Left kidney (tissue), 2 donors: Measurements from ENCODE around the gene NFILZ. TPM values are rescaled to one million over a fixed set of nuclear protein-coding genes. Genes with fewer than 3 reads are reported as not detected.

Source experiments
- DNase-seq: peaks from one replicate; pipeline ENCODE4 v3.0.0-alpha.2; 2013
- polyA plus RNA-seq: library from polyadenylated mRNA; unstranded; fragments of 120-200 nt; gene quantifications from one replicate; pipeline ENCODE4 v1.2.1, GENCODE V29; 2013; ENCODE audit not compliant: insufficient read length

The NFILZ gene
- polyA plus RNA-seq, 1 donor, result not detected

- peak; percentile 37 for DNase-seq
These were observed 11.6 kb downstream of the NFILZ start for GRCh38 chr19:8641908-8642547.

- DNase-seq, result no peak
These were observed 12.1 kb downstream of the NFILZ start for GRCh38 chr19:8642561-8642960.

- DNase-seq, result no peak
These were observed 13.6 kb downstream of the NFILZ start for GRCh38 chr19:8643860-8644653.

GRCh38 chr19:8648240-8648639, 17.8 kb downstream of the NFILZ start:
- no peak for DNase-seq

- DNase-seq, result peak; percentile 37
These were observed 24.3 kb downstream of the NFILZ start for GRCh38 chr19:8654591-8655339.

GRCh38 chr19:8655340-8655709, 24.9 kb downstream of the NFILZ start:
- no peak for DNase-seq

- no peak for DNase-seq
These were observed 27.4 kb downstream of the NFILZ start for GRCh38 chr19:8657869-8658268.

- DNase-seq, result no peak
These were observed 29.5 kb downstream of the NFILZ start for GRCh38 chr19:8659905-8660304.

GRCh38 chr19:8662263-8662662, 31.8 kb downstream of the NFILZ start:
- no peak for DNase-seq

GRCh38 chr19:8663920-8664670, 33.7 kb downstream of the NFILZ start:
- no peak for DNase-seq

GRCh38 chr19:8664671-8665057, 34.2 kb downstream of the NFILZ start:
- DNase-seq, result no peak

GRCh38 chr19:8665468-8666213, 35.2 kb downstream of the NFILZ start:
- DNase-seq, result no peak

GRCh38 chr19:8666814-8667405, 36.5 kb downstream of the NFILZ start:
- DNase-seq, result no peak

GRCh38 chr19:8673276-8673891, 43.0 kb downstream of the NFILZ start:
- no peak for DNase-seq

- DNase-seq, result no peak
These were observed 44.6 kb downstream of the NFILZ start for GRCh38 chr19:8675066-8675465.

GRCh38 chr19:8678244-8678807, 47.9 kb downstream of the NFILZ start:
- DNase-seq, result no peak
